Spinal cord (tissue), 10 donors: ENCODE results near the gene TFR2. TPM values are rescaled to one million over a fixed set of nuclear protein-coding genes. Genes with fewer than 3 reads are reported as not detected.
"Not testable (repeated sequence)": the region's sequence is repeated elsewhere in the genome, so short reads cannot be mapped to it uniquely, and the experiment has no call there.

Experiments
- DNase-seq, 6 donors: peaks; one replicate each; pipeline versions ENCODE4 v3.0.0 to v3.0.0-alpha.2; 2013 to 2015; ENCODE audit warnings: low spot score in 6 of 6, low read depth in 4 of 6
- H3K27ac ChIP-seq: one replicate; pipeline ENCODE4 v1.5.1; 2013; ENCODE audit warnings: low read depth, low read length, control low read depth
- H3K27me3 ChIP-seq: one replicate; pipeline ENCODE4 v1.6.1; 2013; ENCODE audit warnings: low read length; ENCODE audit not compliant: control insufficient read depth, insufficient read depth
- H3K36me3 ChIP-seq: one replicate; pipeline ENCODE4 v1.6.1; 2013; ENCODE audit warnings: low read length; ENCODE audit not compliant: control insufficient read depth, insufficient read depth
- H3K4me1 ChIP-seq: one replicate; pipeline ENCODE4 v1.6.1; 2013; ENCODE audit warnings: low read length; ENCODE audit not compliant: control insufficient read depth, insufficient read depth
- H3K4me3 ChIP-seq: one replicate; pipeline ENCODE4 v1.5.1; 2013; ENCODE audit warnings: low read depth, low read length, control low read depth
- H3K9me3 ChIP-seq: one replicate; pipeline ENCODE4 v1.6.1; 2013; ENCODE audit warnings: low read length; ENCODE audit not compliant: control insufficient read depth, insufficient read depth
- WGBS: methylation state at CpG from one replicate; pipeline ENCODE4 v1.1.5; 2013; ENCODE audit warnings: missing lambda C conversion rate; ENCODE audit not compliant: insufficient coverage; 5-methylcytosine and 5-hydroxymethylcytosine counted together
- polyA plus RNA-seq, 2 donors: library from polyadenylated mRNA; unstranded; fragments of 120-200 nt; gene quantifications; one replicate each; pipeline ENCODE4 v1.2.1, GENCODE V29; 2013; ENCODE audit not compliant: insufficient read length in 2 of 2
- total RNA-seq, 2 donors: library from RNA; depleted of rRNA in 1 of 2; stranded (reverse); fragments of 120-200 nt in 1 of 2; fragments of >200 nt in 1 of 2; gene quantifications; one replicate each; pipeline versions ENCODE4 v1.2.3 to v1.2.4, GENCODE V29; 2013 to 2014
- donor health status: healthy.

TFR2 gene
- total and polyA plus RNA-seq, 4 donors: 3.7 to 17.9 (median 12.0) TPM

GRCh38 chr7:100671353-100672327 is 30.3 kb upstream of the TFR2 start:
- Histone ChIP-seq H3K4me1 (peaks cover 19% of the 10 kb centered on the region), H3K36me3 (peaks cover 9% of the 10 kb centered on the region), H3K4me3 (no peak overlapping the region), H3K27ac (no peak overlapping the region), H3K27me3 (no peaks in the 10 kb centered on the region), H3K9me3 (no peaks in the 10 kb centered on the region)
- DNase-seq: no peak
- WGBS: 91% methylated on average over 15 of the region's 18 CpGs

GRCh38 chr7:100670074-100670473 is 28.7 kb upstream of the TFR2 start:
- Histone ChIP-seq H3K4me3 (no peak overlapping the region), H3K9me3 (no peaks in the 10 kb centered on the region), H3K36me3 (peaks cover 4% of the 10 kb centered on the region), H3K27ac (no peak overlapping the region), H3K27me3 (no peaks in the 10 kb centered on the region), H3K4me1 (peaks cover 14% of the 10 kb centered on the region)
- peak in 1 of 6 donors; percentile 46 for DNase-seq
- 74% methylated on average over 4 of the region's 8 CpGs for WGBS

- H3K27me3 ChIP-seq, H3K9me3 ChIP-seq, H3K4me1 ChIP-seq, H3K27ac ChIP-seq, DNase-seq, H3K36me3 ChIP-seq, H3K4me3 ChIP-seq: not testable (repeated sequence)
- 98% methylated on average over 11 of the region's 12 CpGs for WGBS
Measured at GRCh38 chr7:100669106-100669505, 27.8 kb upstream of the TFR2 start.

- DNase-seq: no peak
- peaks cover 5% of the 10 kb centered on the region for H3K4me1 ChIP-seq
- no CpG with 5 or more reads among the region's 2 CpGs for WGBS
- no peaks in the 10 kb centered on the region for H3K27me3 ChIP-seq
- H3K4me3 ChIP-seq: no peak overlapping the region
- H3K36me3 ChIP-seq: no peaks in the 10 kb centered on the region
- H3K9me3 ChIP-seq: no peaks in the 10 kb centered on the region
- H3K27ac ChIP-seq: no peak overlapping the region
Measured at GRCh38 chr7:100668069-100668449, 26.7 kb upstream of the TFR2 start.

GRCh38 chr7:100667331-100668068 is 26.1 kb upstream of the TFR2 start:
- DNase-seq: no peak
- H3K4me1 ChIP-seq: no peaks in the 10 kb centered on the region
- no peaks in the 10 kb centered on the region for H3K9me3 ChIP-seq
- no peaks in the 10 kb centered on the region for H3K36me3 ChIP-seq
- H3K27me3 ChIP-seq: no peaks in the 10 kb centered on the region
- no peak overlapping the region for H3K4me3 ChIP-seq
- 85% methylated on average over 16 of the region's 16 CpGs for WGBS
- H3K27ac ChIP-seq: no peak overlapping the region

GRCh38 chr7:100665168-100665726 is 23.9 kb upstream of the TFR2 start:
- H3K4me3 ChIP-seq: no peak overlapping the region
- no peak overlapping the region for H3K27ac ChIP-seq
- no peaks in the 10 kb centered on the region for H3K9me3 ChIP-seq
- no peaks in the 10 kb centered on the region for H3K27me3 ChIP-seq
- DNase-seq: no peak
- H3K4me1 ChIP-seq: no peaks in the 10 kb centered on the region
- 93% methylated on average over 2 of the region's 5 CpGs for WGBS
- H3K36me3 ChIP-seq: no peaks in the 10 kb centered on the region

- H3K27ac ChIP-seq, H3K27me3 ChIP-seq, DNase-seq, H3K4me1 ChIP-seq, H3K36me3 ChIP-seq, H3K9me3 ChIP-seq, H3K4me3 ChIP-seq: not testable (repeated sequence)
- WGBS: 74% methylated on average over 10 of the region's 12 CpGs
Measured at GRCh38 chr7:100662194-100662776, 20.9 kb upstream of the TFR2 start.

- peak in 4 of 6 donors; percentile 71 to 96 (median 84) for DNase-seq
- Histone ChIP-seq H3K27me3 (peaks cover 17% of the 10 kb centered on the region), H3K36me3 (peaks cover 4% of the 10 kb centered on the region), H3K27ac (no peak within 1 kb of the TSS), H3K4me3 (peak within 1 kb of the TSS; percentile 48), H3K9me3 (no peaks in the 10 kb centered on the region), H3K4me1 (peaks cover 22% of the 10 kb centered on the region)
- WGBS: 4% methylated on average over 61 of the region's 63 CpGs
Measured at GRCh38 chr7:100655908-100656674, 14.7 kb upstream of the TFR2 start, which contains the start of gene ACTL6B. ACTL6B (minus strand) TSS chr7:100656448; CDS start chr7:100656354, 94 bp downstream.
